DMS53 treated with DMSO at 0.1 percent for 48 hours (cell line): ENCODE data around the gene CLIC5.

Experiments
- DNase-seq: peaks from one replicate; lab custom pipeline; 2025; ENCODE audit not compliant: unreplicated experiment; lab: John Stamatoyannopoulos, UW

The CLIC5 gene

GRCh38 chr6:45899683-45899946, 116.0 kb downstream of the CLIC5 start:
- no peak for DNase-seq

DNA sequence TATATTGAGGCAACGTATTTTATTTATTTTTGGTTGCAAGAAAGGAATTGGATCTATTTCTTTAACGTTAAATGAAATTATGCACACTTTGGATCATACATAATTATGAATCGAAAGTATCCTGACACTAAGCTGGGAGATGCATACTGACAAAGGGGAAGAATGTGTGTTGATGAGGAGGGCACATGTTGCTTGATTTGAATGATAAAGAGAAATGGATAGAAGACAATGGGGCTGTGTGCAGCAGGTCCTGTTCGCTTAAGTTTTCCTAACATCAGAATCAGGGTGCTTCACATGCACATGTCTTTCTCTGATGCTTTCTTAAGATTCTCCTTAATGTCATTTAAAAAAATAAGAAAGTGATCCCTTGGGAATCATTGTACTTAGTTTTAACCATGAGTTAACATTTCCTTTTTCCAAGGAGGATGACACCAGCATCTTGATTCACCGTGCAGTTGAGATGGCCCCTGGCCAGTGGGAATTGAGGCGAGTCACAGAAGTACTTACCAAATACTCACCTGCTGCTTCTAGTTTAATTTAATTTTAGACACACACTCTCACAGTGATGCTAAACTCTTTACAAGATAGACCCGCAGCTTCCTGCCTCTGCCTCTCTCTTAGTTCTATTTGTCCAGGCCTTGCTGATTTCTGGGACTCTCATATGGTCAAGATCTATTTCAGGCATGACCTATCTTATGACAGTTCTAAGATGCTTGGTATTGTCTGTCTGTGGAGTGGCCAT, 116.5 kb downstream of the CLIC5 start:
- DNase-seq: no peak

- DNase-seq: no peak
These were observed 118.7 kb downstream of the CLIC5 start for GRCh38 chr6:45896783-45897441.

DNA sequence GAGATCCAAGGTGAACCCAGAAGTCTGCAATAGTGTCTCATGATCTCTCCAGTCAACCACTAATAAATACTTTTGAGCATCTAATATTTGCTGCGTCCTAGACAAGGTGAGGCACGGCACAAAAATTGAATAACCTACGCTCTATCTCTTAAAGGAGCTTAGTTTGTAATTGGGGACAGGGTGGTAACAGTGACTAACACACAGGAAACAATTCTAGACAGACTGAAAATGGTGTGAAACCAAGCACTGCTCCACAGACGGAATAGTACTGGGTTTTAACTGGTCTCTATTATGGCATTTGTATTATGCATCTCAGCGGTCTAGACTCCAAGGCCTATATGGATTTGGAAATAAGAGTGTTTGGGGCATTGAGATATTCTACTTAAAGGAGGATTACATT, 120.1 kb downstream of the CLIC5 start:
- no peak for DNase-seq

DNA sequence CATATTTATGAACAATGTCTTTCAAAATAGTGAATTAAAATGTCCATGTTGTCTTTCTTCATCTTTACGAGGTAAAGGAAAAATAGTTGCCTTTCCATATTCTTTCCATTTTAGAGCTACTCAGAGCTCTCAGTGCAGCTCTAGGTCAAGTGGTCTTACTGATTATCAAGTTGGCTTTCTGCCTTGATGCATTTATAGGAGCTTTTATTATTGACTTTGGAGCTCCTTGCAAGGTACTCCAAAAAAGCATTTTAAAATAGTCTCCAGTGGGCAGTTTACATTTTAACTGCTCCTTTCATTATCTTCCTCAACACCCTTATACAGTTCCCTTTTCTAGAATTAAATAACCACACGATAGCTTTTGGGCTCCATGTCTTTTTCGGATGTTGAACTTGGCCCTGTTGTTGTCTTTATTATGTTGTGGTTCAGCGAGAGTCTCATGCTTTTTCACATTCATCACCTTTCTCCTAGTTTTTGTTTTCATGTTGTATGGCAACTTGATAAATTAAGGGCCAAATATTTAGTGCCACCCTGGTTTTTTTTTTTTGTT, 122.9 kb downstream of the CLIC5 start:
- no peak for DNase-seq

- no peak for DNase-seq
These were observed 123.5 kb downstream of the CLIC5 start for GRCh38 chr6:45892196-45892595.

- DNase-seq: no peak
These were observed 128.9 kb downstream of the CLIC5 start for GRCh38 chr6:45886776-45887175.

DNA sequence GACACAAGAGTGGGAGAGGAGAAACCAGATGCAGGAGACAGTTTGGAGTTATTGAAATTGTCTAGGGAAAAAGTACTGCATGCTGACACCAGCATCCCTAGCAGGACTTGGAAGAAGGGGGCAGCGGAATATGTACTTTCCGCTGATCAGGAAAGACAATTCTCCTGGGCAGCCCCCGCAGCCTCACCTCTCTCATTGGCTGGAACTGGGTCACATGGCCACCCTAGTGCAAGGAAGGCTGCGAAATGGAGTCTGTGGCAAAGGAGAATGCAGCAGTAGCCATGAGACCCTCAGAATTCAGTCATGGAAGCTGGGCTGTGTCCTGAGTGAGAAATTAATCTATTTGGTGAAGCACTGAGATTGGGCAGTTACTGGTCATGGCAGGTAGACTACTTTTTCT, 131.3 kb downstream of the CLIC5 start:
- no peak for DNase-seq

DNA sequence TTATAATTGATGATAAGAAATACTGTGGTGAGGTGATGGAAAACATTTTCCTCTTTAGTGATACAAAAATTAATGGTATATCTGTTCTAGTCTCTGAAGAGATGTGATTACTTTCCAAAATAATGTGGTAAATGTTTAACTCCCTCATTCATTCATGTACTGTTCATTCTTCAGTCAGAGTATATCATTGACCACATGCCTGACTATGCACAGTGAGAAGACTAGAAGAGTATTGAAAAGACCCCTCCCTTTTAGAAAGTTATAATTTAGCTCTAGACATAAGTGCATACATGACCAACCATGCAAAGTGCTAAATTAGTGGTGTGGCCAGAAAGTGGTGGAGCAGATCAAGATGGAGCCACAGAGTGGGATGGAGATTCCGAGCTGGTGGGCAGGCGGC, 133.0 kb downstream of the CLIC5 start:
- no peak for DNase-seq

GRCh38 chr6:45881705-45882467, 133.8 kb downstream of the CLIC5 start:
- no peak for DNase-seq

- DNase-seq: no peak
These were observed 135.0 kb downstream of the CLIC5 start for GRCh38 chr6:45880676-45881075.

DNA sequence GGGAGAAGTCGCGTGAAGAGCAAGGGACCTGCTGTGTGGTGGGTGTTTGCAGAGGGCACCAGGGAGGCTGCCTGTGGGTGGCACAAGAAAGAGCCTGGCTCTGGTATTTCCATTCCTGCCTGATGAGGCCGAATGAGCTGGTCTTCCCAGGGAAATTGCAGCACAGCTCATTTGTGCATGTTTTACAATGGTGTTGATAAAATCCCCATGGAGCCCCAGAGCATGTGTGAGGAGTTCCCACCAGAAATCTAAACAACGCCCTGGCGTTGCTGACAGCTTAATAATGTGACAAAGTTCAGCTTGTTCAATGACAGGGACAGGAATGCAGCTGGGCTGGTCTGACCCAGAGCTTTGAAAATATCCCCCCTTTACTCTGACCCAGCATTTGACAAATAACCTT, 135.5 kb downstream of the CLIC5 start:
- no peak for DNase-seq

DNA sequence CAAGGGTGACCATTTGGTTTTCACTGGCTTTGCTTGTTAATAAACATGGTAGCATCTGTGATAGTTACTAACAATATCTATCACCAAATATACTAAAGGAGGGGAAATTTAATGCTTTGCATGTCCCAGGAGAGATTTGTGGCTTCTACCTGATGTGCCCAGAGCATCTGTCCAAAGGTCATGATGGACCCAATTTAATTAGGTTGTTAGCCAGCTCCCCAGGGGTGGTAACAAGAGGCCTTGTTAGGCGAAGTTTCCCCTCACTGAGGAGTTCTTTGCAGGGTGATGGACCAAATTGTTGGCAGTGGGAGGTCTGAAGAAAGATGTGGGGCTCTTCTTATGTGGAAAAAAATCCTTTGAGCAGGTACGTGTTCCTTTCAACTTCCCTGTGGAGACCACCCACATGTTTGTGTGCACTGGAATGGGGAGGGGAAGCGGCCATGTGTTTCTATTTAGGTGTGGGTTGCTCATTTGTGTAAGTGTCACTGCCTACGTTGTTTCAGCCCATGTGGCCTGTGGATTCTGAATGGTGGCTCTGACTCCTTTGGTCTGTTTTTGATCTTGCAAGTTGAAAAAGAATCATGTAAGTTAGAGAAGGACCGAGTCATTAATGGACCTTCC, 137.6 kb downstream of the CLIC5 start:
- no peak for DNase-seq

DNA sequence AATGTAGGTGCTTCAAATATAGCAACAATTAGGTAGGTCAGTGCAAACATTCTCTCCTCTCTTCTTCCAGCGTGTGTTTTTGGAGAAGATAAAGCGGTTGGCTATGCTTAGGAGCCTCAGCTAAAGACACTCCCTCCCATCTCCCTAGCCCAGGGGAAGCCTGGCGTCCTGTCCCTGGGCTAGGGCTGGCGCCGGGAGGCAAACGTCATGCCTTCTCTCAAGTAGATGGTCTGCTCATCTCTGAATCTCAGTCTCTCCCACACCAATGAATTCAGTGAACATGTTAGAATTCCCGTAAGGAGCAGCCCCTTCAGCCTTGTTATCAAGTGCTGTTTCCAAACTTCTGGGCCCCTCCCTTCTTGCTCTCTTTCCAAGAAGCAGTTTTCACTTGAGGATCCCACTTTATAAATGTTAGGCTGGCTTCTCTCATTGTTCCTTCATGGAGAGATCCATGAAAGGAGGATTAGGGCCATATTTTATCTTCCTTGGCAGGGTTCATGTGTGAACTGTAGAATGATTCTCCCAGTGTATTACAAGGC, 142.8 kb downstream of the CLIC5 start:
- DNase-seq: no peak

DNA sequence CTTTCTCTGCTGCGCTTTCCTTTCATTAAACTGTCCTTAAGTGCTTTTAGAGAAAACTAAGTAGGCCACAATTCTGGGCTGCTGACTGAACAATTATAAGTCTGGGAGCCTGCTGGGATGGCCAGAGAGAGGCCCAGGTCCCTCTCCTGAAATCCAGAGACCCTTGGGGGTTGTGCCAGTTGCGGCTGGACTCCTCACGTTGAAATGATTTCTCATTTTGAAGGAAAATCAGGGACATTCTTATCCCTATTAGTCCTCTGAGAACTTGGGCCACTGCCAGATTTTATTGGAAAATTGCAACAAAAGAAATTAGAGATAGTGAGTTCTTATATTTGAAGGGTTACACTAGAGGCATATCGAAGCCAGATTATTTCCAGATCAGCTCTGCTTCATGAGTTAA, 145.1 kb downstream of the CLIC5 start:
- DNase-seq: no peak

DNA sequence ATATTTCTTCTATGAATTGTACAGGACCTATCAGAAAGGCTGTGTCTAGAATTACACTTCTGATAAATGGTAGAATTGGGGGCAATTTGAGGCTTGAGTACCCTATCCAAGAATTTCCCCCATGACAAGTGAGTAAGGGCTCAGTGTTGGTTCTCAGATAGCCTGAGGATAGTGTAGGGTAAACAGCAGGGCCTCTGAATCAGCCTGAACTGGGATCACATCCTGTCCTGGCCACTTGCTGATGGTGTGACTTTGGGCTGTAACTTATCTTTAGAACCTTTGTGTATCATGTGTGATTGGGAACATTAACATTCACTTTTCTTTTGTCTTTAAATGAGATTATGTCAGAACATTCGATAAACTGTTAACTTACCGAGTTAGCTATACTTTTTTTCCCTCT, 151.0 kb downstream of the CLIC5 start:
- no peak for DNase-seq

- no peak for DNase-seq
These were observed 157.0 kb downstream of the CLIC5 start for GRCh38 chr6:45858691-45859090.

GRCh38 chr6:45857827-45858226, 157.8 kb downstream of the CLIC5 start:
- no peak for DNase-seq

GRCh38 chr6:45855642-45856394, 159.8 kb downstream of the CLIC5 start:
- no peak for DNase-seq

- DNase-seq: no peak
These were observed 161.4 kb downstream of the CLIC5 start for GRCh38 chr6:45854149-45854742.
